Smooth muscle cell (in vitro differentiated cells): ENCODE measurements around the gene INSRR. TPM values are rescaled to one million over a fixed set of nuclear protein-coding genes. Genes with fewer than 3 reads are reported as not detected.

Source experiments
- DNase-seq: peaks from one replicate; lab custom pipeline; 2025; ENCODE audit not compliant: unreplicated experiment; lab: John Stamatoyannopoulos, UW
- H2AFZ ChIP-seq: fragments of 200-600 bp; sonication (generic); 2 replicates; pipeline ENCODE4 v1.6.0; 2016; ENCODE audit warnings: antibody characterized with exemption, low read depth, mild to moderate bottlenecking
- H3F3A ChIP-seq: fragments of 200-600 bp; sonication (generic); 2 replicates; pipeline ENCODE4 v1.6.0; 2017; ENCODE audit warnings: antibody characterized with exemption, low read depth
- H3K27ac ChIP-seq: fragments of 200-600 bp; sonication (generic); 2 replicates; pipeline ENCODE4 v1.5.1; 2016; ENCODE audit warnings: low read depth, mild to moderate bottlenecking
- H3K27me3 ChIP-seq: fragments of 200-600 bp; sonication (generic); 2 replicates; pipeline ENCODE4 v1.6.1; 2016; ENCODE audit warnings: low read depth, mild to moderate bottlenecking
- H3K36me3 ChIP-seq: fragments of 200-600 bp; sonication (generic); 2 replicates; pipeline ENCODE4 v1.5.1; 2016; ENCODE audit warnings: low read depth
- H3K4me1 ChIP-seq: fragments of 200-600 bp; sonication (generic); 2 replicates; pipeline ENCODE4 v1.5.1; 2016; ENCODE audit warnings: low read depth
- H3K4me2 ChIP-seq: fragments of 200-600 bp; sonication (generic); 2 replicates; pipeline ENCODE4 v1.6.0; 2016; ENCODE audit warnings: mild to moderate bottlenecking
- H3K4me3 ChIP-seq: fragments of 200-600 bp; sonication (generic); 2 replicates; pipeline ENCODE4 v1.5.1; 2016; ENCODE audit warnings: mild to moderate bottlenecking
- H3K79me2 ChIP-seq: fragments of 200-600 bp; sonication (generic); 2 replicates; pipeline ENCODE4 v1.6.0; 2016; ENCODE audit warnings: low read depth, mild to moderate bottlenecking
- H3K9ac ChIP-seq: fragments of 200-600 bp; sonication (generic); 2 replicates; pipeline ENCODE4 v1.6.0; 2016; ENCODE audit warnings: low read depth
- H3K9me3 ChIP-seq: fragments of 200-600 bp; sonication (generic); replicated peaks from 2 replicates; pipeline ENCODE4 v1.5.1; 2016; ENCODE audit warnings: low read depth
- H4K20me1 ChIP-seq: fragments of 200-600 bp; sonication (generic); 2 replicates; pipeline ENCODE4 v1.6.0; 2016; ENCODE audit warnings: low read depth
- CTCF ChIP-seq: fragments of 200-600 bp; sonication (generic); IDR thresholded peaks from 2 replicates; pipeline ENCODE4 v1.5.1; 2017; ENCODE audit warnings: borderline replicate concordance, mild to moderate bottlenecking, antibody characterized with exemption; ENCODE audit not compliant: insufficient read depth, poor library complexity, severe bottlenecking
- WGBS: methylation state at CpG from one replicate; pipeline ENCODE4 v1.1.7; 2016; ENCODE audit warnings: low lambda C conversion rate; 5-methylcytosine and 5-hydroxymethylcytosine counted together
- polyA plus RNA-seq: library from polyadenylated mRNA; unstranded; fragments of >200 nt; fragmentation: Nextera tagmentation; extraction: Ambion mirVana; gene quantifications from 2 replicates; pipeline ENCODE4 v1.2.1, GENCODE V29; 2016
- total RNA-seq: library from RNA; depleted of rRNA; stranded (reverse); fragments of >200 nt; gene quantifications from 2 replicates; pipeline ENCODE4 v1.2.3, GENCODE V29; 2014

The INSRR gene
- total and polyA plus RNA-seq, 2 experiments from 2014 or later: 0.36 to 0.45 TPM

GRCh38 chr1:156901966-156902915 lies 43.3 kb upstream of the INSRR start:
- no peaks in the 10 kb centered on the region for H3K79me2 ChIP-seq
- TF ChIP-seq CTCF: no peak
- H3F3A ChIP-seq: no peaks in the 10 kb centered on the region
- WGBS: 82% methylated on average over 23 of the region's 23 CpGs
- H3K4me2 ChIP-seq: no peak overlapping the region
- no peaks in the 10 kb centered on the region for H3K9me3 ChIP-seq
- no peak for DNase-seq
- H3K27me3 ChIP-seq: no peaks in the 10 kb centered on the region
- H2AFZ ChIP-seq: no peak overlapping the region
- H3K36me3 ChIP-seq: no peaks in the 10 kb centered on the region
- H3K4me3 ChIP-seq: no peak overlapping the region
- no peak overlapping the region for H3K27ac ChIP-seq
- no peaks in the 10 kb centered on the region for H4K20me1 ChIP-seq
- no peaks in the 10 kb centered on the region for H3K4me1 ChIP-seq
- H3K9ac ChIP-seq: no peak overlapping the region

GRCh38 chr1:156901590-156901900 lies 42.6 kb upstream of the INSRR start:
- Histone ChIP-seq H3K27ac (no peak overlapping the region), H3K36me3 (no peaks in the 10 kb centered on the region), H3F3A (no peaks in the 10 kb centered on the region), H2AFZ (no peak overlapping the region), H3K79me2 (no peaks in the 10 kb centered on the region), H3K9me3 (no peaks in the 10 kb centered on the region), H3K4me3 (no peak overlapping the region), H3K9ac (no peak overlapping the region), H3K4me2 (no peak overlapping the region), H3K4me1 (peaks cover 5% of the 10 kb centered on the region), H3K27me3 (no peaks in the 10 kb centered on the region), H4K20me1 (no peaks in the 10 kb centered on the region)
- 85% methylated on average over 4 of the region's 4 CpGs for WGBS
- TF ChIP-seq CTCF: no peak
- no peak for DNase-seq

GRCh38 chr1:156900896-156901589 lies 42.1 kb upstream of the INSRR start:
- no peak overlapping the region for H3K4me3 ChIP-seq
- H3K27ac ChIP-seq: no peak overlapping the region
- 92% methylated on average over 5 of the region's 6 CpGs for WGBS

More at GRCh38 chr1:156900896-156901589, 42.1 kb upstream of the INSRR start:
- Histone ChIP-seq H3K79me2 (no peaks in the 10 kb centered on the region), H3K36me3 (no peaks in the 10 kb centered on the region), H3K27me3 (no peaks in the 10 kb centered on the region), H3K9ac (no peak overlapping the region), H3K4me2 (no peak overlapping the region), H3K9me3 (no peaks in the 10 kb centered on the region), H3F3A (no peaks in the 10 kb centered on the region), H4K20me1 (no peaks in the 10 kb centered on the region), H2AFZ (no peak overlapping the region), H3K4me1 (peaks cover 8% of the 10 kb centered on the region)
- no peak for TF ChIP-seq CTCF
- DNase-seq: no peak
